ENCODE measurements around the gene APAF1. TPM values are rescaled to one million over a fixed set of nuclear protein-coding genes. Genes with fewer than 3 reads are reported as not detected.

The APAF1 gene
- total and polyA plus RNA-seq, 2 of the 13 experiments (the other 11 are each of a cell fraction or from before 2014, with no cell fraction given), result 6.0 to 13.0 TPM

GRCh38 chr12:98758331-98758730, 113.2 kb downstream of the APAF1 start:
- WGBS (ENCODE audit: low lambda C conversion rate), result 0% methylated on average over 3 of the region's 3 CpGs
- no peak for TF ChIP-seq HMGA1 (CRISPR knock-in tag; conservative IDR thresholded peaks at IDR 0.05)
- TF ChIP-seq ZNF75D (CRISPR knock-in tag; IDR thresholded peaks at IDR 0.05; ENCODE audit: borderline replicate concordance), result no peak
- TF ChIP-seq ZSCAN25 (CRISPR knock-in tag; IDR thresholded peaks at IDR 0.05), result no peak
- TF ChIP-seq CREBL2 (CRISPR knock-in tag; IDR thresholded peaks at IDR 0.05; ENCODE audit: borderline replicate concordance), result no peak
- no peak for TF ChIP-seq POLR2G (IDR thresholded peaks at IDR 0.05; ENCODE audit: low read depth, low read length)
- no peak for TF ChIP-seq JARID2 (CRISPR knock-in tag; IDR thresholded peaks at IDR 0.05; ENCODE audit: insufficient replicate concordance)
- no peak for TF ChIP-seq ZFP1 (CRISPR knock-in tag; IDR thresholded peaks at IDR 0.05)
- no peak for TF ChIP-seq NFATC3 (CRISPR knock-in tag; IDR thresholded peaks at IDR 0.05)
- TF ChIP-seq ZNF639 (CRISPR knock-in tag; conservative IDR thresholded peaks at IDR 0.05), result no peak
- no peak for TF ChIP-seq MXD1 (CRISPR knock-in tag; IDR thresholded peaks at IDR 0.05)
- TF ChIP-seq NCOA1 (CRISPR knock-in tag; IDR thresholded peaks at IDR 0.05), result no peak
- no peak for TF ChIP-seq PHF5A (CRISPR knock-in tag; IDR thresholded peaks at IDR 0.05; ENCODE audit: low read depth, unreplicated experiment)
- no peak for TF ChIP-seq GTF3A (CRISPR knock-in tag; conservative IDR thresholded peaks at IDR 0.05)
- no peak for TF ChIP-seq ZNF510 (CRISPR knock-in tag; IDR thresholded peaks at IDR 0.05; ENCODE audit: low read depth)
- TF ChIP-seq ZNF17 (CRISPR knock-in tag; IDR thresholded peaks at IDR 0.05), result no peak
- TF ChIP-seq E2F1 (CRISPR knock-in tag; IDR thresholded peaks at IDR 0.05), result no peak
- TF ChIP-seq TEAD2 (CRISPR knock-in tag; IDR thresholded peaks at IDR 0.05), result no peak
- H3K27me3 ChIP-seq (ENCODE audit: control insufficient read depth in 1 of 2, insufficient read depth in 2 of 2, low read length in 2 of 2), result peaks cover 1 to 31% of the 10 kb centered on the region in 2 experiments; a peak in 4 of 5 replicates
- FAIRE-seq (no peak), DNase-seq (ENCODE audit: low spot score) (no peak), ATAC-seq (no peak)
- no peak overlapping the region for H3K4me2 ChIP-seq (ENCODE audit: low read depth, low read length)
- H3K4me1 ChIP-seq (ENCODE audit: insufficient read depth, low read length), result peaks cover 12% of the 10 kb centered on the region
- no TSS peak for BruUV-seq (replicated peaks)
- H3K79me2 ChIP-seq (ENCODE audit: insufficient read depth, low read length), result no peaks in the 10 kb centered on the region
- in situ Hi-C loops (cut with HindIII; ENCODE audit: extremely low pct_ligation_motif_present, low pct_unique_long_range_greater_than_20kb), result no loop called here
- CTCF ChIA-PET (ENCODE audit: low intra/inter-chr PET ratio, low total read pairs), result no interaction called here
- H4K20me1 ChIP-seq (ENCODE audit: insufficient read depth, low read length), result no peaks in the 10 kb centered on the region
- H3K9me3 ChIP-seq (ENCODE audit: low read length), result no peaks in the 10 kb centered on the region
- no peak overlapping the region for H3K4me3 ChIP-seq (replicated peaks in 1 of 3; ENCODE audit: insufficient read depth in 1 of 3, low read depth in 2 of 3, low read length in 3 of 3)
- POLR2A ChIA-PET, result no interaction called here
- H2AFZ ChIP-seq (ENCODE audit: low read length), result no peak overlapping the region
- intact Hi-C loops (cut with micrococcal nuclease; ENCODE audit: unreplicated experiment), result no loop called here
- no peak overlapping the region for H3K27ac ChIP-seq (ENCODE audit: extremely low read length, insufficient read depth, low read length)
- no peak overlapping the region for H3K9ac ChIP-seq (ENCODE audit: insufficient read depth, low read depth, low read length)
- no peaks in the 10 kb centered on the region for H3K36me3 ChIP-seq (replicated peaks in 1 of 2; ENCODE audit: control insufficient read depth in 1 of 2, insufficient read depth in 2 of 2, low read length in 2 of 2)
